Immature natural killer cell (primary cell): ENCODE results near the gene RASSF5. TPM values are rescaled to one million over a fixed set of nuclear protein-coding genes. Genes with fewer than 3 reads are reported as not detected.
A peak's percentile ranks its signal among the peaks of the same experiment; 100 is the strongest.

Experiments
- DNase-seq, 3 donors: peaks; one replicate each; pipeline ENCODE4 v3.0.0; 2022; ENCODE audit warnings: mixed read lengths in 1 of 3
- H3K27ac Mint-ChIP-seq, 6 donors: one replicate each; pipeline ENCODE4 v1.8.0; 2020; ENCODE audit warnings: mixed read lengths in 6 of 6, mild to moderate bottlenecking in 5 of 6, inconsistent platforms in 4 of 6, moderate library complexity in 3 of 6
- H3K27me3 Mint-ChIP-seq, 3 donors: one replicate each; pipeline ENCODE4 v1.8.0; 2020 to 2021; ENCODE audit warnings: low read depth in 3 of 3, mild to moderate bottlenecking in 3 of 3, mixed read lengths in 3 of 3, moderate library complexity in 3 of 3, inconsistent platforms in 1 of 3
- H3K36me3 Mint-ChIP-seq, 3 donors: one replicate each; pipeline ENCODE4 v1.8.0; 2020; ENCODE audit warnings: mixed read lengths in 3 of 3, inconsistent platforms in 2 of 3, mild to moderate bottlenecking in 2 of 3
- H3K4me1 Mint-ChIP-seq, 2 donors: one replicate each; pipeline ENCODE4 v1.8.0; 2020; ENCODE audit warnings: inconsistent platforms in 2 of 2, mild to moderate bottlenecking in 2 of 2, mixed read lengths in 2 of 2, moderate library complexity in 1 of 2
- H3K4me3 Mint-ChIP-seq, 5 donors: one replicate each; pipeline ENCODE4 v1.8.0; 2020; ENCODE audit warnings: mild to moderate bottlenecking in 5 of 5, mixed read lengths in 5 of 5, inconsistent platforms in 3 of 5, moderate library complexity in 3 of 5
- H3K9me3 Mint-ChIP-seq, 6 donors: one replicate each; pipeline ENCODE4 v1.8.0; 2020; ENCODE audit warnings: mild to moderate bottlenecking in 6 of 6, mixed read lengths in 6 of 6, inconsistent platforms in 4 of 6, moderate library complexity in 3 of 6
- polyA plus RNA-seq, 3 donors: library from polyadenylated mRNA; unstranded; fragments of 300-500 nt; fragmentation: Illumina TruSeq; gene quantifications; one replicate each; pipeline ENCODE4 v1.2.3, GENCODE V29; 2021

RASSF5 gene
- polyA plus RNA-seq, 3 donors from 2014 or later, result 218 to 459 (median 310) TPM

- Mint-ChIP-seq H3K27me3 (peaks cover 0 to 3% (median 0%) of the 10 kb centered on the region in 3 donors), H3K9me3 (no peaks in the 10 kb centered on the region), H3K27ac (peak overlapping the region; percentile 73 to 94 (median 92)), H3K36me3 (peaks cover 8 to 35% (median 20%) of the 10 kb centered on the region in 3 donors), H3K4me3 (peak overlapping the region; percentile 5 to 72 (median 57)), H3K4me1 (peaks cover 55 to 78% of the 10 kb centered on the region in 2 donors)
- peak; percentile 51 to 64 (median 52) for DNase-seq
These were observed 82.9 kb downstream of the RASSF5 start for GRCh38 chr1:206590025-206590758.

- Mint-ChIP-seq H3K27me3 (peaks cover 0 to 3% (median 0%) of the 10 kb centered on the region in 3 donors), H3K9me3 (no peaks in the 10 kb centered on the region), H3K4me1 (peaks cover 52 to 68% of the 10 kb centered on the region in 2 donors), H3K36me3 (peaks cover 8 to 35% (median 22%) of the 10 kb centered on the region in 3 donors), H3K27ac (peak overlapping the region; percentile 73 to 94 (median 92)), H3K4me3 (peak overlapping the region in 1 of 5 donors; percentile 18)
- no peak for DNase-seq
These were observed 83.9 kb downstream of the RASSF5 start for GRCh38 chr1:206591226-206591625.

GRCh38 chr1:206591696-206592095, 84.4 kb downstream of the RASSF5 start:
- Mint-ChIP-seq H3K4me3 (no peak overlapping the region), H3K27me3 (peaks cover 0 to 3% (median 0%) of the 10 kb centered on the region in 3 donors), H3K27ac (peak overlapping the region; percentile 73 to 92 (median 82)), H3K36me3 (peaks cover 8 to 33% (median 20%) of the 10 kb centered on the region in 3 donors), H3K9me3 (no peaks in the 10 kb centered on the region), H3K4me1 (peaks cover 50 to 63% of the 10 kb centered on the region in 2 donors)
- DNase-seq, result no peak

- no peak overlapping the region for H3K4me3 Mint-ChIP-seq
- H3K4me1 Mint-ChIP-seq, result peaks cover 47 to 53% of the 10 kb centered on the region in 2 donors
- no peak for DNase-seq
- H3K36me3 Mint-ChIP-seq, result peaks cover 12 to 34% (median 19%) of the 10 kb centered on the region in 3 donors
- H3K27ac Mint-ChIP-seq, result peak overlapping the region in 5 of 6 donors; percentile 77 to 94 (median 92)
- H3K27me3 Mint-ChIP-seq, result peaks cover 0 to 3% (median 0%) of the 10 kb centered on the region in 3 donors
- no peaks in the 10 kb centered on the region for H3K9me3 Mint-ChIP-seq
These were observed 86.1 kb downstream of the RASSF5 start for GRCh38 chr1:206593351-206593925.

GRCh38 chr1:206595581-206596318, 88.4 kb downstream of the RASSF5 start:
- Mint-ChIP-seq H3K27ac (peak overlapping the region in 5 of 6 donors; percentile 8 to 67 (median 50)), H3K36me3 (peaks cover 15 to 44% (median 19%) of the 10 kb centered on the region in 3 donors), H3K27me3 (peaks cover 0 to 4% (median 0%) of the 10 kb centered on the region in 3 donors), H3K9me3 (no peaks in the 10 kb centered on the region), H3K4me3 (no peak overlapping the region), H3K4me1 (peaks cover 26 to 30% of the 10 kb centered on the region in 2 donors)
- DNase-seq, result no peak

- H3K9me3 Mint-ChIP-seq, result no peaks in the 10 kb centered on the region
- H3K27me3 Mint-ChIP-seq, result peaks cover 0 to 8% (median 0%) of the 10 kb centered on the region in 3 donors
- H3K27ac Mint-ChIP-seq, result peak overlapping the region in 4 of 6 donors; percentile 8 to 67 (median 26)
- no peak overlapping the region for H3K4me3 Mint-ChIP-seq
- DNase-seq, result no peak
- peaks cover 15 to 48% (median 22%) of the 10 kb centered on the region in 3 donors for H3K36me3 Mint-ChIP-seq
- H3K4me1 Mint-ChIP-seq, result peaks cover 20 to 25% of the 10 kb centered on the region in 2 donors
These were observed 89.0 kb downstream of the RASSF5 start for GRCh38 chr1:206596319-206596666.

GRCh38 chr1:206600527-206600926, 93.2 kb downstream of the RASSF5 start:
- Mint-ChIP-seq H3K36me3 (peaks cover 16 to 50% (median 17%) of the 10 kb centered on the region in 3 donors), H3K4me3 (no peak overlapping the region)

GRCh38 chr1:206604861-206605260, 97.5 kb downstream of the RASSF5 start:
- no peaks in the 10 kb centered on the region for H3K9me3 Mint-ChIP-seq
- H3K36me3 Mint-ChIP-seq, result peaks cover 7 to 41% (median 11%) of the 10 kb centered on the region in 3 donors
- H3K27me3 Mint-ChIP-seq, result peaks cover 0 to 4% (median 0%) of the 10 kb centered on the region in 3 donors
- H3K27ac Mint-ChIP-seq, result no peak overlapping the region
- no peak for DNase-seq
- H3K4me3 Mint-ChIP-seq, result no peak overlapping the region
- no peaks in the 10 kb centered on the region for H3K4me1 Mint-ChIP-seq

More at GRCh38 chr1:206600527-206600926, 93.2 kb downstream of the RASSF5 start:
- Mint-ChIP-seq H3K9me3 (no peaks in the 10 kb centered on the region), H3K27me3 (peaks cover 0 to 6% (median 0%) of the 10 kb centered on the region in 3 donors), H3K27ac (no peak overlapping the region), H3K4me1 (no peaks in the 10 kb centered on the region)
- DNase-seq, result no peak

- Mint-ChIP-seq H3K4me3 (no peak overlapping the region), H3K27me3 (no peaks in the 10 kb centered on the region), H3K27ac (no peak overlapping the region), H3K9me3 (no peaks in the 10 kb centered on the region), H3K4me1 (peaks cover 12 to 13% of the 10 kb centered on the region in 2 donors), H3K36me3 (peaks cover 0 to 36% (median 11%) of the 10 kb centered on the region in 3 donors)
- no peak for DNase-seq
These were observed 99.5 kb downstream of the RASSF5 start for GRCh38 chr1:206606867-206607266.

- no peak overlapping the region for H3K4me3 Mint-ChIP-seq
- no peaks in the 10 kb centered on the region for H3K9me3 Mint-ChIP-seq
- H3K4me1 Mint-ChIP-seq, result peaks cover 16 to 18% of the 10 kb centered on the region in 2 donors
- DNase-seq, result peak; percentile 28 to 48 (median 39)
- H3K27me3 Mint-ChIP-seq, result peaks cover 2 to 7% (median 6%) of the 10 kb centered on the region in 3 donors
- peaks cover 0 to 24% (median 11%) of the 10 kb centered on the region in 3 donors for H3K36me3 Mint-ChIP-seq
- H3K27ac Mint-ChIP-seq, result no peak overlapping the region
These were observed 100.9 kb downstream of the RASSF5 start for GRCh38 chr1:206608108-206608698.

- peak overlapping the region in 1 of 6 donors; percentile 26 for H3K27ac Mint-ChIP-seq
These were observed 102.1 kb downstream of the RASSF5 start for GRCh38 chr1:206609229-206609991.

GRCh38 chr1:206612129-206612876, 105.0 kb downstream of the RASSF5 start, which contains the start of gene EIF2D:
TSS of gene EIF2D (minus strand) at chr1:206612465. CDS start at chr1:206612342, 123 bp downstream.
- peaks cover 16 to 18% of the 10 kb centered on the region in 2 donors for H3K4me1 Mint-ChIP-seq
- H3K4me3 Mint-ChIP-seq, result peak within 1 kb of the TSS; percentile 89 to 94 (median 93)
- H3K27me3 Mint-ChIP-seq, result peaks cover 5 to 11% (median 6%) of the 10 kb centered on the region in 3 donors
- H3K27ac Mint-ChIP-seq, result peak within 1 kb of the TSS; percentile 87 to 95 (median 92)
- DNase-seq, result peak; percentile 93 to 94 (median 93)
- no peaks in the 10 kb centered on the region for H3K9me3 Mint-ChIP-seq
- H3K36me3 Mint-ChIP-seq, result peaks cover 0 to 9% (median 6%) of the 10 kb centered on the region in 3 donors

More at GRCh38 chr1:206609229-206609991, 102.1 kb downstream of the RASSF5 start:
- Mint-ChIP-seq H3K9me3 (no peaks in the 10 kb centered on the region), H3K4me3 (peak overlapping the region in 1 of 5 donors; percentile 35), H3K27me3 (peaks cover 2 to 7% (median 6%) of the 10 kb centered on the region in 3 donors), H3K4me1 (peaks cover 16 to 18% of the 10 kb centered on the region in 2 donors), H3K36me3 (peaks cover 0 to 20% (median 11%) of the 10 kb centered on the region in 3 donors)
- no peak for DNase-seq
